PC-9 (cell line): Measurements from ENCODE around the gene ZBED4. TPM values are rescaled to one million over a fixed set of nuclear protein-coding genes. Genes with fewer than 3 reads are reported as not detected.

Source experiments
- BruUV-seq: library from RNA; stranded (reverse); fragments of 400-500 nt; replicated peaks from 2 replicates; lab custom pipeline; 2021; lab: Mats Ljungman, UMichigan
- CTCF ChIA-PET: fragments of 300-600 bp; sonication (Branson Sonifier 250); formaldehyde crosslinking; loops from one replicate; lab custom pipeline; 2022; ENCODE audit warnings: antibody characterized with exemption; lab: Charles Lee
- POLR2A ChIA-PET: fragments of 300-600 bp; sonication (Branson Sonifier 250); formaldehyde crosslinking; loops from one replicate; lab custom pipeline; 2022; ENCODE audit warnings: antibody characterized with exemption; ENCODE audit not compliant: unreplicated experiment; lab: Charles Lee
- DNase-seq, 2 experiments: peaks; one replicate each; pipeline versions ENCODE4 v3.0.0 to v3.0.0-alpha.2; 2015 to 2022; ENCODE audit warnings: mixed read lengths in 1 of 2
- H2AFZ ChIP-seq: fragments of 200-600 bp; sonication (generic); 2 replicates; pipeline ENCODE4 v1.8.1; 2017; ENCODE audit warnings: antibody characterized with exemption
- H3F3A ChIP-seq: fragments of 200-600 bp; sonication (generic); 2 replicates; pipeline ENCODE4 v1.8.1; 2017; ENCODE audit warnings: antibody characterized with exemption, mild to moderate bottlenecking, low read depth; ENCODE audit not compliant: insufficient read depth
- H3K27ac ChIP-seq: fragments of 200-600 bp; sonication (generic); 2 replicates; pipeline ENCODE4 v1.6.1; 2016; ENCODE audit warnings: mixed run types
- H3K27me3 ChIP-seq: fragments of 200-600 bp; sonication (generic); 2 replicates; pipeline ENCODE4 v1.6.1; 2016; ENCODE audit warnings: low read depth, mixed run types; ENCODE audit not compliant: insufficient read depth
- H3K36me3 ChIP-seq: fragments of 200-600 bp; sonication (generic); 2 replicates; pipeline ENCODE4 v1.6.1; 2016; ENCODE audit warnings: low read depth, mixed run types
- H3K4me1 ChIP-seq: fragments of 200-600 bp; sonication (generic); replicated peaks from 2 replicates; pipeline ENCODE4 v1.6.1; 2016; ENCODE audit warnings: mixed run types; ENCODE audit not compliant: insufficient read depth
- H3K4me2 ChIP-seq: fragments of 200-600 bp; sonication (generic); 2 replicates; pipeline ENCODE4 v1.6.1; 2017; ENCODE audit warnings: mixed run types
- H3K4me3 ChIP-seq: fragments of 200-600 bp; sonication (generic); 2 replicates; pipeline ENCODE4 v1.6.1; 2016; ENCODE audit warnings: mixed run types
- H3K79me2 ChIP-seq: fragments of 200-600 bp; sonication (generic); 2 replicates; pipeline ENCODE4 v1.6.1; 2017; ENCODE audit warnings: low read depth, mixed run types
- H3K9me2 ChIP-seq: fragments of 200-600 bp; sonication (generic); 2 replicates; pipeline ENCODE4 v1.8.1; 2017; ENCODE audit warnings: mild to moderate bottlenecking; ENCODE audit not compliant: insufficient read depth
- H3K9me3 ChIP-seq: fragments of 200-600 bp; sonication (generic); 2 replicates; pipeline ENCODE4 v1.8.1; 2016; ENCODE audit warnings: low read depth; ENCODE audit not compliant: insufficient read depth
- H4K20me1 ChIP-seq: fragments of 200-600 bp; sonication (generic); 2 replicates; pipeline ENCODE4 v1.8.1; 2017; ENCODE audit not compliant: insufficient read depth
- CTCF ChIP-seq: fragments of 200-600 bp; sonication (generic); conservative IDR thresholded peaks from 2 replicates; pipeline ENCODE4 v1.6.1; 2017; ENCODE audit warnings: mixed run types, antibody characterized with exemption, mild to moderate bottlenecking, moderate library complexity
- EZH2 ChIP-seq: fragments of 200-600 bp; sonication (generic); IDR thresholded peaks from 2 replicates; pipeline ENCODE4 v1.8.0; 2017; ENCODE audit warnings: antibody characterized with exemption, low read depth
- intact Hi-C: fragments of 100-400 bp; cut with micrococcal nuclease; formaldehyde crosslinking; loops from one replicate; pipeline ENCODE4 v1.10.0; 2022; ENCODE audit not compliant: unreplicated experiment
- total RNA-seq: library from RNA; stranded (reverse); gene quantifications from 2 replicates; pipeline ENCODE4 v1.2.3, GENCODE V29; 2021

Gene ZBED4
- total RNA-seq, 1 experiment from 2014 or later, result 21.4 TPM

- H3K36me3 ChIP-seq, result peaks cover 20% of the 10 kb centered on the region
- peaks cover 46% of the 10 kb centered on the region for H4K20me1 ChIP-seq
- TF ChIP-seq CTCF (no peak), EZH2 (no peak)
- no peak for DNase-seq
- BruUV-seq, result no TSS peak
- no peaks in the 10 kb centered on the region for H3K4me1 ChIP-seq
- no peaks in the 10 kb centered on the region for H3K9me2 ChIP-seq
- intact Hi-C loops, result no loop called here
- no peak overlapping the region for H3K4me2 ChIP-seq
- no peaks in the 10 kb centered on the region for H3K27me3 ChIP-seq
- H3K9me3 ChIP-seq, result no peaks in the 10 kb centered on the region
- H2AFZ ChIP-seq, result no peak overlapping the region
- CTCF ChIA-PET, result no interaction called here
- H3F3A ChIP-seq, result no peaks in the 10 kb centered on the region
- H3K79me2 ChIP-seq, result peaks cover 25% of the 10 kb centered on the region
- H3K27ac ChIP-seq, result no peak overlapping the region
- H3K4me3 ChIP-seq, result no peak overlapping the region
- POLR2A ChIA-PET, result no interaction called here
Measured at GRCh38 chr22:49884503-49885260, 31.0 kb downstream of the ZBED4 start.

- intact Hi-C loops, result no loop called here
- no peaks in the 10 kb centered on the region for H3K9me3 ChIP-seq
- peaks cover 43% of the 10 kb centered on the region for H4K20me1 ChIP-seq
- no peaks in the 10 kb centered on the region for H3K9me2 ChIP-seq
- H3K4me2 ChIP-seq, result no peak overlapping the region
- no peak overlapping the region for H3K27ac ChIP-seq
- no peaks in the 10 kb centered on the region for H3F3A ChIP-seq
- POLR2A ChIA-PET, result no interaction called here
- H3K4me1 ChIP-seq, result no peaks in the 10 kb centered on the region
- H3K27me3 ChIP-seq, result no peaks in the 10 kb centered on the region
- TF ChIP-seq EZH2 (no peak), CTCF (no peak)
- H3K79me2 ChIP-seq, result peaks cover 20% of the 10 kb centered on the region
- no TSS peak for BruUV-seq
- H2AFZ ChIP-seq, result no peak overlapping the region
- CTCF ChIA-PET, result no interaction called here
- H3K4me3 ChIP-seq, result no peak overlapping the region
- DNase-seq, result no peak
- peaks cover 20% of the 10 kb centered on the region for H3K36me3 ChIP-seq
Measured at GRCh38 chr22:49885281-49885680, 31.6 kb downstream of the ZBED4 start.

- ChIA-PET POLR2A (no interaction called here), CTCF (no interaction called here)
- Histone ChIP-seq H3K9me3 (no peaks in the 10 kb centered on the region), H3K4me1 (no peaks in the 10 kb centered on the region), H3K27me3 (no peaks in the 10 kb centered on the region), H3K27ac (no peak overlapping the region), H3K79me2 (peaks cover 14% of the 10 kb centered on the region; the same call in 1 of the 2 replicates), H3K4me2 (no peak overlapping the region), H4K20me1 (peaks cover 37% of the 10 kb centered on the region), H3K9me2 (no peaks in the 10 kb centered on the region), H3F3A (no peaks in the 10 kb centered on the region), H2AFZ (no peak overlapping the region), H3K4me3 (no peak overlapping the region), H3K36me3 (peaks cover 25% of the 10 kb centered on the region)
- BruUV-seq, result no TSS peak
- TF ChIP-seq EZH2 (no peak), CTCF (no peak)
- no peak for DNase-seq
- intact Hi-C loops, result no loop called here
Measured at GRCh38 chr22:49885881-49886280, 32.2 kb downstream of the ZBED4 start.
